Mesothelial cell of epicardium (in vitro differentiated cells): Measurements from ENCODE around the gene SDR9C7. TPM values are rescaled to one million over a fixed set of nuclear protein-coding genes. Genes with fewer than 3 reads are reported as not detected.

Source experiments
- DNase-seq, 2 experiments: peaks; one replicate each; pipeline ENCODE4 v3.0.0; 2021; ENCODE audit warnings: low spot score in 2 of 2; ENCODE audit not compliant: unreplicated experiment in 2 of 2
- H3K27ac Mint-ChIP-seq: 2 replicates; pipeline ENCODE4 v1.8.0; 2021; ENCODE audit warnings: mixed read lengths
- H3K27me3 Mint-ChIP-seq: 2 replicates; pipeline ENCODE4 v1.8.0; 2021; ENCODE audit warnings: low read depth, mixed read lengths
- H3K36me3 Mint-ChIP-seq: 2 replicates; pipeline ENCODE4 v1.8.0; 2021; ENCODE audit warnings: mixed read lengths
- H3K4me1 Mint-ChIP-seq: 2 replicates; pipeline ENCODE4 v1.8.0; 2021; ENCODE audit warnings: mixed read lengths
- H3K4me3 Mint-ChIP-seq: 2 replicates; pipeline ENCODE4 v1.8.0; 2021; ENCODE audit warnings: mild to moderate bottlenecking, moderate library complexity, mixed read lengths
- H3K9me3 Mint-ChIP-seq: 2 replicates; pipeline ENCODE4 v1.8.0; 2021; ENCODE audit warnings: mixed read lengths
- total RNA-seq: library from RNA; stranded (reverse); gene quantifications from 3 replicates; pipeline ENCODE4 v1.2.1, GENCODE V29; 2021
- TF ChIP-seq, protein P1 (sequence below): fragments of 200-600 bp; sonication (generic); IDR thresholded peaks from one replicate; pipeline ENCODE4 v1.5.0; 2021; ENCODE audit warnings: antibody characterized with exemption; ENCODE audit not compliant: unreplicated experiment

The SDR9C7 gene
- total RNA-seq, 1 donor from 2014 or later, result 0.40 TPM

DNA sequence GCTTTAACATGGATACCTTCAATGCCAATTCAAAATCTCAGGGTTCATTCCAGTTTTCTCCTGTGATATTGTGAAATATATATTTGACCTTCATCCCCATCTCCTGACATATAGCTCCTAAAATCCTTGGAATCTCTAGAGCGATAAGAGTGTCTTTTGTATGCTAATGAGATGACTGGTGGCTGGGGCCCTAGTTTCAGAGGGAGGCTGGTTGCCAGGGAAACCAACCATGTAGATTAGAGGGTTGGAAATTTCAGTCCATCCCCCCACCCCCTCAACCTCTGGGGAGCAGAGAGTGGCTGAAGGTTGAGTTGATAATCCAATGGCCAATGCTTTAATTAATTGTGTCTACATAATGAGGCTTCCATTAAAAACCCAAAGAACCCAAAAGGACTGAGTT lies 59.4 kb downstream of the SDR9C7 start:
- H3K4me3 Mint-ChIP-seq, result no peak overlapping the region
- H3K4me1 Mint-ChIP-seq, result no peaks in the 10 kb centered on the region
- H3K36me3 Mint-ChIP-seq, result no peaks in the 10 kb centered on the region
- TF ChIP-seq, protein P1, sequence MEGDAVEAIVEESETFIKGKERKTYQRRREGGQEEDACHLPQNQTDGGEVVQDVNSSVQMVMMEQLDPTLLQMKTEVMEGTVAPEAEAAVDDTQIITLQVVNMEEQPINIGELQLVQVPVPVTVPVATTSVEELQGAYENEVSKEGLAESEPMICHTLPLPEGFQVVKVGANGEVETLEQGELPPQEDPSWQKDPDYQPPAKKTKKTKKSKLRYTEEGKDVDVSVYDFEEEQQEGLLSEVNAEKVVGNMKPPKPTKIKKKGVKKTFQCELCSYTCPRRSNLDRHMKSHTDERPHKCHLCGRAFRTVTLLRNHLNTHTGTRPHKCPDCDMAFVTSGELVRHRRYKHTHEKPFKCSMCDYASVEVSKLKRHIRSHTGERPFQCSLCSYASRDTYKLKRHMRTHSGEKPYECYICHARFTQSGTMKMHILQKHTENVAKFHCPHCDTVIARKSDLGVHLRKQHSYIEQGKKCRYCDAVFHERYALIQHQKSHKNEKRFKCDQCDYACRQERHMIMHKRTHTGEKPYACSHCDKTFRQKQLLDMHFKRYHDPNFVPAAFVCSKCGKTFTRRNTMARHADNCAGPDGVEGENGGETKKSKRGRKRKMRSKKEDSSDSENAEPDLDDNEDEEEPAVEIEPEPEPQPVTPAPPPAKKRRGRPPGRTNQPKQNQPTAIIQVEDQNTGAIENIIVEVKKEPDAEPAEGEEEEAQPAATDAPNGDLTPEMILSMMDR, result no peak
- H3K9me3 Mint-ChIP-seq, result peaks cover 6% of the 10 kb centered on the region
- no peak overlapping the region for H3K27ac Mint-ChIP-seq
- peaks cover 2% of the 10 kb centered on the region for H3K27me3 Mint-ChIP-seq
- DNase-seq, result no peak

DNA sequence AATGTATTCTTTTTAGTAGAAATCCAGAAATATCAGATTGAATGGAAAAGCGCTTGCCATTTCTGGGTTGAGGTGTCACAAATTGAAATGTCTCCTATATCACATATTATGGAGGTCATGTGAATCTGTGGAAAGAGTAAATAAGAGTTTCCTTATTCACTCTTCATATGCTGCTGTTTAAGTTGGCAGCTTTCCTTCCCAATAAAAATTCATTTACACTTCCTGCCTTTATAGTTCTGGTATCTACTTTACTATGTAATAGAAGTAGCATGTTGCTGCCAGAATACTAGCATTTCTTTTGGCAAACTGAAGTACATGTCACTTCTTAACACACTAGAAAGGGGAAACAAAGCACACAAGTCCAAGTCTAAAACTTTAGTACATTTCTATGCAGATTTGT lies 60.8 kb downstream of the SDR9C7 start:
- no peaks in the 10 kb centered on the region for H3K4me1 Mint-ChIP-seq
- DNase-seq, result no peak
- no peak overlapping the region for H3K4me3 Mint-ChIP-seq
- no peaks in the 10 kb centered on the region for H3K36me3 Mint-ChIP-seq
- H3K27me3 Mint-ChIP-seq, result peaks cover 2% of the 10 kb centered on the region
- peaks cover 13% of the 10 kb centered on the region for H3K9me3 Mint-ChIP-seq
- TF ChIP-seq, protein P1, result no peak
- no peak overlapping the region for H3K27ac Mint-ChIP-seq

Other genes starting within 250 kb of the SDR9C7 start
- gene PTGES3, start 246.1 kb downstream of the SDR9C7 start, total RNA-seq, result 155 to 161 TPM (median 157 TPM) in 3 replicates
- gene NACA, start 209.1 kb downstream of the SDR9C7 start, total RNA-seq, result 919 to 987 TPM (median 980 TPM) in 3 replicates
- gene PRIM1, start 182.1 kb downstream of the SDR9C7 start, total RNA-seq, result 13.0 to 13.2 TPM (median 13.2 TPM) in 3 replicates
- gene HSD17B6, start 171.1 kb downstream of the SDR9C7 start, total RNA-seq, result 0.22 to 0.36 TPM (median 0.27 TPM) in 3 replicates
- gene RDH16, start 23.2 kb upstream of the SDR9C7 start, total RNA-seq, result 1.00 to 1.3 TPM (median 1.1 TPM) in 3 replicates
- 19.1 to 19.6 TPM (median 19.2 TPM) in 3 replicates for gene ZBTB39, start 72.1 kb upstream of the SDR9C7 start, total RNA-seq
- gene TAC3, start 82.1 kb upstream of the SDR9C7 start, total RNA-seq, result 0.31 to 0.47 TPM in 2 of 3 replicates, not detected in the other
- 0.22 to 0.59 TPM (median 0.27 TPM) in 3 replicates for gene MYO1A, start 115.7 kb upstream of the SDR9C7 start, total RNA-seq
- 19.7 to 23.2 TPM (median 21.8 TPM) in 3 replicates for gene NEMP1, start 144.4 kb upstream of the SDR9C7 start, total RNA-seq
- gene NAB2, start 154.7 kb upstream of the SDR9C7 start, total RNA-seq, result 52.7 to 53.7 TPM (median 52.9 TPM) in 3 replicates
- 151 to 167 TPM (median 160 TPM) in 3 replicates for gene STAT6, start 177.0 kb upstream of the SDR9C7 start, total RNA-seq
- 229 to 253 TPM (median 243 TPM) in 3 replicates for gene LRP1, start 194.1 kb upstream of the SDR9C7 start, total RNA-seq
- not detected in 3 replicates for gene LRP1-AS, start 213.2 kb upstream of the SDR9C7 start, total RNA-seq